Duodenal mucosa (tissue), 2 donors: Measurements from ENCODE around the gene SMC5.
"Not testable (repeated sequence)": the region's sequence is repeated elsewhere in the genome, so short reads cannot be mapped to it uniquely, and the experiment has no call there.

Experiments
- H3K27ac ChIP-seq: one replicate; pipeline ENCODE4 v1.7.0; 2013; ENCODE audit warnings: low read depth, low read length
- H3K27me3 ChIP-seq, 2 donors: one replicate each; pipeline ENCODE4 v1.7.0; 2013; ENCODE audit warnings: low read length in 2 of 2, control low read depth in 1 of 2; ENCODE audit not compliant: insufficient read depth in 2 of 2, control insufficient read depth in 1 of 2
- H3K36me3 ChIP-seq, 2 donors: one replicate each; pipeline ENCODE4 v1.7.0; 2013; ENCODE audit warnings: low read length in 2 of 2, control low read depth in 1 of 2; ENCODE audit not compliant: insufficient read depth in 2 of 2, control insufficient read depth in 1 of 2
- H3K4me1 ChIP-seq, 2 donors: one replicate each; pipeline ENCODE4 v1.7.0; 2013; ENCODE audit warnings: low read length in 2 of 2, control low read depth in 1 of 2; ENCODE audit not compliant: insufficient read depth in 2 of 2, control insufficient read depth in 1 of 2
- H3K4me3 ChIP-seq, 2 donors: one replicate each; pipeline ENCODE4 v1.7.0; 2013; ENCODE audit warnings: low read length in 2 of 2, low read depth in 1 of 2
- H3K9ac ChIP-seq, 2 donors: one replicate each; pipeline ENCODE4 v1.7.0; 2013; ENCODE audit warnings: low read length in 2 of 2, low read depth in 1 of 2
- H3K9me3 ChIP-seq, 2 donors: one replicate each; pipeline ENCODE4 v1.7.0; 2013; ENCODE audit warnings: low read length in 2 of 2, control low read depth in 1 of 2; ENCODE audit not compliant: control insufficient read depth in 1 of 2

SMC5 gene

DNA sequence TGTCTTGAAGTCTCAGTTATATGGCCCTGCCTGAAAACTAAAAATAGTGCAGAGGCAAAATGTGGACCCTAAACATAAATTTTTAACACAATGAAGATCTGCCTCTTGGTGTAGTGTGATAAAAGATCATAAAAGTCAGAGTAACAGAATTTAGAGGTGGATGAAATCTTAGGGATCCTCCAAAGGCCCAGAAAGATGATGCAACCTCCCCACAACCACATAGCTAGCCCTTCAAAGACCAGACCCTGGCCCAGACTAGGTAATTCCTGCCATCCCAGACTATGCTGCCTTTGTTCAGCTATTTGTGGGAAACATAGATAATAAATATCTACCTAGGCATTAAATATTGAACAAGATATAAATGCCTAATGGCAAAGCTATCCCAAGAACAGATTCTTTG is 140.4 kb downstream of the SMC5 start:
- Histone ChIP-seq H3K27me3 (no peaks in the 10 kb centered on the region), H3K9ac (no peak overlapping the region), H3K27ac (no peak overlapping the region), H3K4me1 (peaks cover 18 to 42% of the 10 kb centered on the region in 2 donors), H3K9me3 (no peaks in the 10 kb centered on the region), H3K36me3 (no peaks in the 10 kb centered on the region), H3K4me3 (no peak overlapping the region)

DNA sequence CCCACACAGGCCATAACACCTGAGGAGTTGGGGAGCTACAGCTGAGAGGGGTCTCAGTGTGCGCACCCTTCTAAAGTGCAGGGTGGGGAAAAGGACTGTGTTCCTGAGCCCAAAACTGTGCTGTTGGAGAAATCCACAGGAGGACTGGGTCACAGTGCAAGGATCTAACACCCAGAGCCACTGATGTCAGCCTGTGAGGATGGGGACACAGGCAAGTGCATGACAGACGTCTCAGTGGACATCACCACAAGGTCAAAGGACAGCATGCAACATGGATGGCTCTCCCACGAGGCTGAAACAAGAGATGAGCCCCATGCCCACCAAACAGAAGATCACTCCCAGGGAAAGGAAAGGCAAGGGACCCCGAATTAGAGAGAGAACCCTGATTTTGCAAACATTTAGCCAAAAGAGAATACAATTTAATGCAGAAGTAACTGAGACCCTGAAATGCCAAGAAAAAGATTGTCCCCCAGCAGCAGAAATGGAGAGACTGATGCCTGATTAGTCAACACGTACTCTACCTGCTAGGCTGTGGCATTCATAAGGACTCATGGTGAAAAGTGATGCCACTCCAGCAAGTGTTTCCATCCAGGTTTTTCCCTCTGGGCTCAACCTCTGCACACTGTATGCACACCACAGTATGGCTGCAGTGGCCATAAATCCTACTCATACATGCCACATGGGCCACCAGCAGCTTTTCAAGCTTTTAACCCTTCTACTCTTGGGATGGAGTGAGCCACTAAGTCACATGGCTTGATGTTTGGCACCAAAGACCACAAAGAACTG is 141.5 kb downstream of the SMC5 start:
- no peaks in the 10 kb centered on the region for H3K27me3 ChIP-seq
- no peaks in the 10 kb centered on the region for H3K9me3 ChIP-seq
- H3K36me3 ChIP-seq = no peaks in the 10 kb centered on the region
- H3K9ac ChIP-seq = no peak overlapping the region
- H3K27ac ChIP-seq = no peak overlapping the region
- peaks cover 27 to 45% of the 10 kb centered on the region in 2 donors for H3K4me1 ChIP-seq
- no peak overlapping the region for H3K4me3 ChIP-seq

DNA sequence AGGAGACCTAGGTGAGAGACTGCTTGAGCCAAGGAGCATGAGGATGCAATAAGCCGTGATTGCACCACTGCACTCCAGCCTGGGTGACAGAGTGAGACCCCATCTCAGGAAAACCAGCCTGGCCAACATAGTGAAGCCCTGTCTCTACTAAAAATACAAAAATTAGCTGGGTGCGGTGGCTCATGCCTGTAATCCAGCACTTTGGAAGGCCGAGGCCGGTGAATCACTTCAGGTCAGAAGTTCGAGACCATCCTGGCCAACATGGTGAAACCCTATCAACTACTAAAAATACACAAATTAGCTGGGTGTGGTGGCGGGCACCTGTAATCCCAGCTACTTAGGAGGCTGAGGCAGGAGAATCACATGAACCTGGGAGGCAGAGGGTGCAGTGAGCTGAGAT is 142.5 kb downstream of the SMC5 start:
- H3K4me1 ChIP-seq = peaks cover 35 to 54% of the 10 kb centered on the region in 2 donors
- H3K9ac ChIP-seq, H3K4me3 ChIP-seq, H3K9me3 ChIP-seq, H3K36me3 ChIP-seq, H3K27me3 ChIP-seq, H3K27ac ChIP-seq: not testable (repeated sequence)

DNA sequence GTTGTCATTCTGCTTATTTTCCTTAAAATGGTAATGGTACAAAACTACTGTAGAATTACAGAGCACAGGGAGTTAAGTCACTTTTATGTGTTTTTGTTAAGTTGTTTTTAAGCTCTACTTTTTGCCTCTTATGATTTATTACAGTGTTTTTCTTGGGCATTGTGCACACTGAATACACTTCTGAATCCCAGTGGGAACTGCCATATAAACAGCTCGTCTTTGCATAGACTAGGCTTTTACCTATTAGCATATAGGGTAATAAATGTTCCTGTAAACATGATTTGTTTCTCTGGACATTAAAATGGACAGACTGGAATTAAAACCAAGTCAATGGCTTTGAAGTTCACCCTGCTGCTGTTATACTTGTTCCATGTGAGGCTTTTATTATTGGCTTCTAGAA is 143.4 kb downstream of the SMC5 start:
- H3K27ac ChIP-seq = no peak overlapping the region
- H3K27me3 ChIP-seq = no peaks in the 10 kb centered on the region
- no peaks in the 10 kb centered on the region for H3K36me3 ChIP-seq
- H3K9me3 ChIP-seq = no peaks in the 10 kb centered on the region
- H3K4me1 ChIP-seq = peaks cover 39 to 62% of the 10 kb centered on the region in 2 donors
- H3K4me3 ChIP-seq = no peak overlapping the region
- no peak overlapping the region for H3K9ac ChIP-seq

DNA sequence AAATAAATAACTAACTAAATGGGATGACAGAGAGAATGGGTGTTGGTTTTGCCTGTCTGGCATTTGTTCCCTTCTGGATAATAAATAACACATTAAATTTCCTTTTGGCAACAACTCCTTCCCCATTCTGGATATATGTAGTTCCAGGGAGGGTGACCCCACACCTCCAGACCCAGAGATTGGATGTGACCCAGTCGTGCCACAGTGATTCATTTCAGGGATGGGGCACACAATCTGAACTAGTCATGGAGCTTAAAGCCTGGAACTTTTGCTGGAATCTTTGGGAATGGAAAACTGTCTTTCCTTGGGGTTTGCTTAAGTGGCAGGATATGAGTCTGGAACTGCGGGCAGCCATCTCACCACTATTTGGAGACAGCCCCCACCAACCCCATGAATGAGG is 144.4 kb downstream of the SMC5 start:
- Histone ChIP-seq H3K9ac (no peak overlapping the region), H3K27ac (peak overlapping the region; percentile 23), H3K4me3 (no peak overlapping the region), H3K27me3 (no peaks in the 10 kb centered on the region), H3K4me1 (peaks cover 31 to 58% of the 10 kb centered on the region in 2 donors), H3K36me3 (peaks cover 0 to 2% of the 10 kb centered on the region in 2 donors), H3K9me3 (no peaks in the 10 kb centered on the region)

DNA sequence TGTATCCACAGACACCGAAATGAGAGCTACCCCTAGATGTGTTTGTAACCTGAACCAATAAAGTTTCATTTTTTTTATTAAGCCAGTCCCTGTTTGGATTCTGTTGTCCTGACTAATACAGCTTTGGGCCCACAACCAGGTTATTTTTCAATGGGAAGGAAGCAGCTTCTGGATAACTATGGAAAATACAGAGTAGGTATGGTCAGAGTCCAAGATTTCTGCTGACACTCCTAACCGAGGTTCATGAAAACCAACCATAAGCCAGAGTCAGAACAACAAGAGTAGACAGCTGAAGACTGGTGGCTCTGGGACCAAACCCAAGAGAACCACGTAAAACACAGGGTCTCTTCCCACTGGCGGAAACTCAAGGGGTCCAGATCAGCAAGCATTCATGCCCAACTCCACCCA is 144.8 kb downstream of the SMC5 start:
- Histone ChIP-seq H3K9ac (peak overlapping the region in 1 of 2 donors; percentile 4), H3K36me3 (peaks cover 0 to 4% of the 10 kb centered on the region in 2 donors), H3K27me3 (no peaks in the 10 kb centered on the region), H3K9me3 (no peaks in the 10 kb centered on the region), H3K4me1 (peaks cover 30 to 55% of the 10 kb centered on the region in 2 donors), H3K27ac (peak overlapping the region; percentile 23), H3K4me3 (no peak overlapping the region)

DNA sequence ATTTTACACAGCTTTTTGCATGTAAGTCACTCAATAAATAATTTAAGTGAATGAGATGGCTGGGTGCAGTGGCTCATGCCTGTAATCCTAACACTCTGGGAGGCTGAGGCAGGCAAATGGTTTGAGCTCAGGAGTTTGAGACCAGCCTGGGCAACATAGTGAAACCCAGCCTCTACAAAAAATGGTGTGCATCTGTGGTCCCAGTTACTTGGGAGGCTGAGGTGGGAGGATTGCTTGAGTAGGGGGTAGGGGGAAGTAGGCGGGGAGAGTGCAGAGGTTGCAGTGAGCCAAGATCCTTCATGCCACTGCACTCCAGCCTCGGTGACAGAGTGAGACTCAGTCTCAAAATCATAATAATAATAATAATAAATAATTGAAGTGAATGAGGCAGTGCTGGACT is 145.5 kb downstream of the SMC5 start:
- H3K27ac ChIP-seq = peak overlapping the region; percentile 15
- no peaks in the 10 kb centered on the region for H3K9me3 ChIP-seq
- peaks cover 30 to 53% of the 10 kb centered on the region in 2 donors for H3K4me1 ChIP-seq
- H3K4me3 ChIP-seq = no peak overlapping the region
- H3K36me3 ChIP-seq = peaks cover 0 to 4% of the 10 kb centered on the region in 2 donors
- peak overlapping the region in 1 of 2 donors; percentile 4 for H3K9ac ChIP-seq
- H3K27me3 ChIP-seq = no peaks in the 10 kb centered on the region
